Measurements from ENCODE around the gene RAP1GAP2. TPM values are rescaled to one million over a fixed set of nuclear protein-coding genes. Genes with fewer than 3 reads are reported as not detected.

Gene RAP1GAP2
- total RNA-seq, 1 donor from 2014 or later: 17.9 TPM

DNA sequence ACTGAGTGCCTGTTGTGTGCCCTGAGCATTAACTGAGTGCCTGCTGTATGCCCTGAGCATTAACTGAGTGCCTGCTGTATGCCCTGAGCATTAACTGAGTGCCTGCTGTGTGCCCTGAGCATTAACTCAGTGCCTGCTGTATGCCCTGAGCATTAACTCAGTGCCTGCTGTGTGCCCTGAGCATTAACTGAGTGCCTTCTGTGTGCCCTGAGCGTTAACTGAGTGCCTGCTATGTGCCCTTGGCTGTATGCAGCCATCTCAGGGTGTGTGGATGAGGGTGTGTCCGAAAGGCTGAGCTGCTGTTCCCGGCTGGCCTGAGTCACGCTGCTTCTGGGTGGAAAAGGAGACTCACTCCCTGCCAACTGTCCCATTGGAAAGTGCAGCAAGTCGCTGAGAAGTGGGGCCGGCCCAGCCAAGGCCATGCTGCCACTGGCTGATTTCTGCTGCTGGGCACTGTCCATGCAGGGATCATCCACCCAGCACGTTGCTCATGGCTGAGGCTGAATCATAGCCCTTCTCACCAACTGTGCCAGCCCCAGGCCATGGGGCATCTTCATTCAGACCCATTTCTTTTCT, 153.3 kb downstream of the RAP1GAP2 start:
- ATAC-seq: peak; percentile 95

DNA sequence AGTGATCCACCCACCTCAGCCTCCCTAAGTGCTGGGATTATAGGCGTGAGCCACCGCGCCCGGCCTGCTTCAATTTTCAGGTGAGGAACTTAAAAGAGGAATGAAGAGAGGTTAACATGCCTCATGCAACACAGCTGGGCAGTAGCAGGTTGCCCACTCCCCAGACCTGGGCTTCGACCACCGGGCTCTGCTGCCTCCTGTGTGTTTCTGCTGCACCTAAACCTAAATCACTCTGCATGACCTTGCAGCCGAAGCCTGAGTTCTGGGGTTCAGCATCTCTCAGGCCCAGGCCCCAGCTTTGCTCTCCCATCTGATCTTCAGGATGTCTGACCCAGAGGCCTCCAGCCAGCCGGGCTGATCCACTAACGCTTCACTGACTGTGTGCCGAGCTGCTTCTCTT, 154.6 kb downstream of the RAP1GAP2 start:
- ATAC-seq: no peak

DNA sequence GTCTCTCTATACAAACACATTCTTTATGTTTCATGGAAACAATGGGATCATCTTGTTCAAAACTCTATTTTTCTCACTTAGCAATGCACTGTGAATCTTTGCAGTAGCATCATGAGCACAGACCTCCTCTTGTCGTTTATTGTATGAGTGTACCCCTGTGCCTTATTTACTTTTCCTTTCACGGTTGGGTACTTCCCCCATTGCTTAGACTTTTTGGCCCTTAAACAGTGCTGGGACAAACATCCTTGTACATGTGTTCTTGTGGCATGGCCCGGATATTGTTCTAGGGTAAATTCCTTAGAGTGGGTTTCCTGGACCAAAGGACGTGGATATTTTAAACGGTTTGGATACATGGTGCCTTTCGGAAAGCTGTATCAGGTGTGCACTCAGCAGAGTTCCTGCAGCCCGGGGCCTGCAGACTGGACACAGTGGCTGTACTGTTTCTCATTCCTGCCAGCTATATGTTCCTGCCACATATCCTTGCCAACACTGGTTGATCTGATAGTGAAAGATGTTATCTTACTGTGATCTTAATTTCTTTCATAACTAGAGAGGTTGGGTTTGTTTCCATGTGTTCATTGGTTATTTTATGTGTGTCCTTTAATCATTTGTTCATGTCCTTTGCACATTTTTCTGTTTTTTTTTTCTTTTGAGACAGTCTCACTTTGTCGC, 156.1 kb downstream of the RAP1GAP2 start:
- no peak for ATAC-seq

DNA sequence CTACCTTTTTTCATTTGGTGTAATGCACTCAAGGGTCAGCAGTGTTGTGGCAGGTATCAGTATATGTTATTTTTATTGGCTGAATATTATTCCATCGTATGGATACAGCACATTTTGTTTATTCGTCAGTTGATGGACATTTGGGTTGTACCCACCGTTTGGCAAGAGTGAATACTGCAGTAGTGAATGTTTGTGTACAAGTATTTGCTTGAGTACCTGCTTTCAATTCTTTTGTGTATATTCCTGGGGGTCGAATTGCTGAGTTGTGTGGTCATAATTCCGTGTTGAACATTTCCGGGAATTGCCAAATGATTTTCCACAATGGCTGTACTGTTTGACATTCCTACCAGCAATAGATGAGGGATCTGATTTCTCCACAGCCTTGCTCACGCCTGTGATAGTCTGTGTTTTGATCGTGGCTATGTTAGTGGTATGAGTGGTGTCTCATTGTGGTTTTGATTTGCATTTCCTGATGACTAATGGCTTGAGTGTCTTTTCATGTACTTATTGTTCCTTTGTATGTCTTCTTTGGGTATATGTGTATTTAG, 158.7 kb downstream of the RAP1GAP2 start:
- ATAC-seq: peak; percentile 83

DNA sequence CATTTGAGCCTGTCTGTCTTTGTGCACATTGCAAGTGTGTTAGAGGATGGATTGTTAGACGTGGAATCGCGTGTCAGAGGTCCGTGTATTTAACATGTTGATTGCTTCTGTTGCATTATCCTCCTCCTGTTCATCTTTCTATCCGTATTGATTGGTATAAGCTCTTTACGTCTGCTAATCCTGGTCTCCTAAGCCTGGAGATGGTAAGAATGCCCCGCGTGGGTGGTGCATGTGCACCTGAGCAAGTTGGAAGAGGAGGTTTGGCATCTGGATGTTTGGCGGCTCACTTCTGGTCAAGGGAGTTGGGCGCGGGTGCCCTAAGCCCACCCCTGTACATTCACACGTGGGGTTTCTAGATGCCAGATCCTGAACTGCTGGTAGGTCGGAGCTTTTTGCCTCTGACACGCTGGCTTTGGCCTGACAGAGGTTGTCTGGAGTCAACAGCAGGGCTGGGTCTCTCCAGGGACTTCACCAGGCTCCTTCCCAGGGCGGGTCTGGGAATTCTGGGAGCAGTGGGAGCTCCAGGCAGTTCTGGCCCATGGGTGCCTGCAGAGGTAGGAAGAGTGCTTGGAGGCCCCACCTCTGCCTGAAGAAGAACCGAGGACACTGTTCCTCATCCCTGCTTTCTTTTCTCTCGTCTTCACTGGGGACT, 159.8 kb downstream of the RAP1GAP2 start:
- ATAC-seq: no peak

DNA sequence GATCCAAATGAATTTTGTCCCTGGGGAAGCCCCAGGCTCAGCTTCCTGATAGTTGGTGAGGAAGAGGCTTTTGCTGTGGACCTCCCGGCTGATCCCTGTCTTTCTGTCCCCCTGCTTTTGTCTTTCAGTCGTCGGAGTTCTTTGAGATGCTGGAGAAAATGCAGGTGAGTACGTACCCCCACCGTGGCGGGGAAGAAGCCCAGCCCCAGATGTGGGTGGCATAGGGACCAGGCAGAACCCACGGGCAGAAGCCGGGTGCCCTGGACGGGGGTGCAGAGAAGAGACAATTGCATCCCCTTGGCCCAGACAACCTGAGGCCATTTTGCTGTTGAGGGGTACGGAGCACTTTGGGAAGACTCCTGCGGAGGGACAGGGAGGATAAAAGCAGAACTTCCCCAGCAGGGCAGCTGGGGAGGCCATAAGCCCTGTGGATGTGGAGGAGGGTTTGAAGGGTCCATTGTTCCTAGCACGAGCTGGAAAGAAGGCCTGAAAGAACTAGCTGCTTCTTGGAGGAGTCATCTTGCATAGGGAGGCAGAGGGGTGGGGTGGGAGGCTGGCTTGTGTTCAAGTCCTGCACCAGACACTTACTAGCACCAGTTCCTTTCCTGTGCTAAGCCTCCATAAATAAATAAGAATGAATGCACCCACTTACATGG, 161.5 kb downstream of the RAP1GAP2 start:
- ATAC-seq: no peak

DNA sequence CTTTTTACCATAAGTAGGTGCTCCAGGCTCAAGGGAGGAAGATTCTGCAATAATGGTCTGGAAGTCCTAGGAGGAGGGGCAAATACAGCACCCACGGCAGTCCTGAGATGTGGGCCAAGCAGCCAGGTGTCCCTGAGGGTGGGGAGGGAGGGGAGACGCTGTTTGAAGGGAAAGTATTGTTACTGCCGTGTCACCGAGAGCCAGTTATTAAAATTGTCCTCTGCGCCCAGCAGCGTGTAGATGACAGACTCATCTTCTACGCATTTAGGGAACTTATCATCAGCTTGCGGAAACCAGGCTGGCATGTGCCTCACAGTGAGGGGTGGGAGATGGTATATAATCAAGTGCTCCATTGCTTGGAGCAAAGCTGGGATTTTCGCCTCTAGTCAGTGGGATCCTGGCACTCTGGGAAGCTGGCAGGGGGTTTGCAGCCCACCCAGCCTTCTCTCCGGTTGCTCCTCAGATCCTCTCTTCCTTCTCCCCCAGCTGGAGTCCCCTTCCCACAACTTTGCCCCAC, 162.5 kb downstream of the RAP1GAP2 start:
- ATAC-seq: no peak

DNA sequence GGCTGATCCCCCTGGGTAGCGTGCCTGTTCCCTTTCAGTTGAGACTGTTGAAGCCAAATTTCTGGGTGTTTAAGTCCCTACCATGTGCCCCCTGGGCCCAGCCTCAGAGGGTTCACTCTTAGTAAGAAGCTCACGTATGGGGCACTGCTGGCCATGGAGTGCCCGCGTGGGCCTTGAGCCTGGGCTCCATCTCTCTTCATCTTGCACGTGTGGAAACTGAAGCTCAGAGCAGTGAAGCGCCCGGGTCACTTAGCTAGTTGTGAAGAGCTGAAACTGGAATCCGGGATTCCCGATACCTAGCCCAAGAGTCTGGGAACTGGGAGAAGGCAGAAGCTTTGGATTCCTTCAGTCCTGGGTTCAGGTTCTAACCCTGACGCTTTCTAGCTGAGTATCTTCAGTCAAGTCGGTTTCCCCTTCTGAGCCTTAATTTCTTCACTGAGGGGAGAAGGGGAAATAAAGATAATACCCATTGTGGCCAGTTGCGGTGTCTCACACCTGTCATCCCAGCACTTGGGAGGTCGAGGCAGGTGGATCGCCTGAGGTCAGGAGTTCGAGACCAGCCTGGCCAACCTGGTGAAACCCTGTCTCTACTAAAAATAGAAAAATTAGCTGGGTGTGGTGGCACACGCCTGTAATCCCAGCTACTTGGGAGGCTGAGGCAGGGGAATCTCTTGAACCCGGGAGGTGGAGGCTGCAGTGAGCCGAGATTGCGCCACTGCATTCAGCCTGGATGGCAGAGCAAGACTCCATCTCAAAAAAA, 163.3 kb downstream of the RAP1GAP2 start:
- ATAC-seq: no peak

DNA sequence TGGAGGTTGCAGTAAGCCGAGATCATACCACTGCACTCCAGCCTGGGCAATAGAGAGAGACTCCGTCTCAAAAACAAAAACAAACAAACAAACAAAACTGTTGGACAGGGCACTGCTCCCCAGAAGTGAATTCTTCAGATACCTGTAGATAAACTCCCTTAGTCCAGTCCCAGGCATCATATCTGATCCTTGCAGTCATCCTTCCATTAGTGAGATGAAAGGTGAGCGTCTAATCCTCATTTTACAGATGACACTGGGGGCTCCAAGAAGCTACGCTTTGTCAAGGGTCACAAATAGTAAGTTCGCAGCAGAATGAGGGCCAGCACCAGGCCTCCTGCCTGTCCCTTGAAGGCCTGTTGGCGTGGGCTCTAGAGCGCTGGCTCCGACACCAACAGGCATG, 165.2 kb downstream of the RAP1GAP2 start:
- no peak for ATAC-seq

DNA sequence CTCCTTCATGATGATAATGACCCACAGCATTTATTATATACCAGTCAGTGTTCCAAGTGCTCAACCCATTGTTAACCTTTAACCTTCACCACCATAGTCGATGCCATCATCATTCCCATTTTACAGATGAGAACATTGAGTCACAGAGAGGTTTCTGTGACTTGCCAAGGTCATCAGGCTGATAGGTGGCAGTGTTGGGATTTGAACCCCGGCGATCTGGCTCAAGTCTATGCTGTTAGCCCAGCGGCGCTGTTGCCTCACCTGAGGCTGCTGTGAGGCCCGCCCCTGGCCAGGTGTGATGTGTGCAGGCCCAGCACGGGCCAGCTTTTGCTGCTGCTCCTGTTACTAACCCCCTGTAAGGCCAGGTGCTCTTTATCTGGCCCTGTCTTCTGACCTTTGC, 166.0 kb downstream of the RAP1GAP2 start:
- ATAC-seq: no peak

DNA sequence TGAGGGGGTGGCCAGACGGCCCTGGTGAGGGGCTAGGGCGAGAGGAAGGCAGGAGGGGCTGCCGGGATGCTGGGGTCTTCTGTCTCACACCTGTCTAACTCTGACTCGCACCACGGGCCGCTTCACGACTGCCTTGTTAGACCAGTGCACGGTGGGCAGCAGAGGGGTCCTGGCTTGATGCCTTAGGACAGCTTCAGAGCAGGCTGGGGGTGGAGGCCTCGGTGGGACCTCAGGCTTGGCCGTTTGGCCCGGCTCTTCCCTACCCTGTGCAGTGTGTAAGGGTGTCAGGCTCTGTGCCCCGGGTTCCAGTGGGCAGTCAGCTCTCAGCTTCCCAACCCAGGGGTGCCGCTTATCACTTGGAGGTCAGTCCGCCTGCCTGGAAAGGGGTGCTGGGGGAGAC, 166.5 kb downstream of the RAP1GAP2 start:
- ATAC-seq: no peak

DNA sequence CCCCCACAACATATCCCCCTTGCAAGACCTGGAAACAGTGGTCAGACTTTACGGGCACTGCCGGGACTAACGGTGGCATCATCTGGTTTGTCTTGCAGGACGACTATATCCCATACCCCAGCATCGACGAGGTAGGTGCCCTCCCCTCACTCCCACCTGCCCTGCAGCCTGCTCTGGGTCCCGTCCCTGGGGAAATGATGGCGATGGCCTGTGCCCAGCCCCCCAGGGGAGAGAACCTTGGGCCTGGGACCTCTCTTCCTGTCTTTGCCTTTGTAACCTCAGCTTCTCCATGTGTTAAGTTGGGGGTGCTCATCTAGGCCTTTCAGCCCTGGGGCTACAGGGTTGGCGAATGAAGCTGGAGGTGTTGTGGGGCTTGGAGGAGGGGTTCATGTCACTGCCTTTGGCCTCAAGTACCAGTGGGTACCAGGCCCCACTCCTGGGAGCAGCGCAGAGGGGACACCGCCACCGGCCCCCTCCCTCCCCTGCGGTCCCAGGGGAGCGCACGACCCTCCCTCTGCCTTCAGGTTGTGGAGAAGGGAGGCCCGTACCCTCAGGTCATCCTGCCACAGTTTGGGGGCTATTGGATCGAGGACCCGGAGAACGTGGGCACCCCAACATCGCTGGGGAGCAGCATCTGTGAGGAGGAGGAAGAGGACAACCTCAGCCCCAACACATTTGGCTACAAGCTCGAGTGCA, 167.2 kb downstream of the RAP1GAP2 start:
- no peak for ATAC-seq

DNA sequence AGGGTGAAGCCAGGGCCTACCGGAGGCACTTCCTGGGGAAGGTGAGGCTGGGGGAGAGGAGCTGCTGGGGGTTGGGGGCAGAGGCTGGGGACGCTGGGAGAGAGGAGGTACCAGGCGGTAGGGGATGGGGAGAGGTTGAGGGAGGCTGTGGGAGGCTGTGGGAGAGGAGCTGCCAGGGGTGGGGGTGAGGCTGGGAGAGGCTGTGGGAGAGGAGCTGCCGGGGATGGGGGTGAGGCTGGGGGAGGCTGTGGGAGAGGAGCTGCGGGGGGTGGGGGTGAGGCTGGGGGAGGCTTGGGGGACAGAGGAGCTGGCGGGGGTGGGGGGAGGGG, 167.8 kb downstream of the RAP1GAP2 start:
- ATAC-seq: no peak

DNA sequence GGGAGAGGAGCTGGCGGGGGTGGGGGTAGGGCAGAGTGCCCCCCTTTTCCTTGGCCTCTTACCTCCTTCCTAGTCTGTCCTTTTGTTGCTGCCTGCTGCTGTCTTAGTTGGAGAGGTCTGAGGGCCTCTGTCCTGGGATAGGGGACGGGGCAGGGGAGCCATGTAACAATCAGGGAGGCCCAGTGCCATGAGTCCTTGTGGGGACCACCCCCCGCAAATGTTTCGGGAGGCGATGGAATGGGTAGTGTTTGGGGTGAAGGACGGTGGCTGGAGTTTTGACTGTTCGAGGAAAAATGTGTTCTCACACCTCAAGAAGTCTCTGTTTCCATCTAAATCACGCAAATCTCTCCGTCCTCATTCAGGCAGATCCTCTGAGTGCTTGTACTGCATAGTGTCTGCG, 168.1 kb downstream of the RAP1GAP2 start:
- ATAC-seq: no peak

DNA sequence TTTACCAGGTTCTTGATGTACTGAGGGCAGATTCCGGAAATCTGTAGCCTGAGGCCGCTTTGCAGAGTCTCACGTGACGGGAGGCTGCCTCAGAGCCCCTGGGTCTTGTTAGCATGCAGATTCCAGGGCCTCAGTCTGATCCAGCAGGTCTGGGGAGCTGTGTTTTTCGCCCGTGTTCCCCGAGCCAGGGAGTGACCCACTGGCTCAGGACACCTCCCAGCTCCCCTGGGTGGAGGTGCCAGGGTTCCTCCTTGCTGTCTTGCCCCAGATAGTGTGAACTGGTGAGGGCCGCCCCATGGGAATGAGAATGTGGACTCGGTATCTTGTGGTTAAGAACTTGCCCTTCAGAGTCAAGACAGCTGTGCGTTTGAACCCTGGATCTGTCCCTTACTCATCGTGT, 168.6 kb downstream of the RAP1GAP2 start:
- ATAC-seq: no peak

DNA sequence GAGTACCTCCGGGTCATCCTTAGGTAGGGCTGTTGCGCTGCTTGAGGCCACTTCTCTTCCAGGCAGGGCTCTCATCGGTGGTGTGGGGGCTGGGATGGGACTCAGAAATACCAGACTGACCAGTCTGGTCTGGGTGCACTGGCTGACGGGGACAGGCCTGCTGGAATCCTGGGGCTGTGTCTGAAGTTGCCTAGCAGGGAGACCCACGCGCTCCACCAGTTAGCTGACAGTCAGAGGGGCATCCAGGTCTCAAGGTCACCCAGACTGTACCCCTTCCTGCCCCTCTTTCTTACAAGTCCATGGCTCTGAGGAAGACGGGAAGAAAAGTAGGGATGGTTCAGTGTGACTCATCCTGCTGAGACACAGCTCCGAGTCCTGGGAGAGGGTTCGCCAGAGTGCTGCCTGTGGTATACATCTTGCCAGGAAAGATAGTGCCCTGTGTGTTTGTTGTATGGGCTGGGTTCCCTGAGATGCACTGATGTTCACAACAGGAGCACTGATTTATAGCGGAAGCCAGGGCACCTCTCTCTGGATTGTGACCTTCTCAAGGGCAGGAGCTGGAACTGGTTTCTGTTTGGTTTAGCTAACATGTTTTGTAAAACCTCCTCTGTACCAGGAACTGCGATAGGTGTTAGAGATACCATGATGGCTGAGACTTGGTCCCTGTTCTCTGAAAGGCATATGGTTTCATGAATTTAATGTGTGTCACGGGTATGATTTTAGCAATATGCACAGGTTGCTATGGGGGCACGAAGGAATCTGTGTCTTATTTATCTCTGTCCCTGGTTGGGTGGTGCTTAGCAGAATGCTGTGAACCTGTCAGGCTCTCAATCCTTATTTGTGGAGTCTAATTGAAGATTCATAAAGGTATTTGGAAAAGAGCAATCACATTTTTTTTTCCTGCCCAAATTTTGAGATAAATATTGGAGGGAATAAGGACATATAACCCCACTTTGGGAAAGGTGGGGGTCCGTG, 169.7 kb downstream of the RAP1GAP2 start:
- peak; percentile 86 for ATAC-seq

DNA sequence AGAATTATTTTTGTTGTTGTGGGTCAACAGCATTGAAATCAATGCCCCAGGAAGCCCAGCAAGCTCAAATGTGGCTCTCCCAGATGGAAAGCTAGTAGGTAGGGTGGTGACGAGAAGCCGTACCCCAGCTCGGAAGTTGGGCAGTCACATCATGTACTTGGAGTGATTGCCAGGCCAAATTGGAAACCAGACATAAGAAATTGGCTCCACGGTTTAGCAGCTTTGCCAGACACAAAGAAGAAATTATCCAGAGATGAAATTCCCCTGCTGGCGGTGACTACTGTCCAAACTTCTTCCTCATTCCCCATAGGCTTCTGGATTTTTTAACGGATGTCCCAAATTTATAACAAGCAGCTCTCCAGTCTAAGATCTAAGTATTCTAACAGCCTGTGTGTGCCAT, 171.3 kb downstream of the RAP1GAP2 start:
- ATAC-seq: no peak

DNA sequence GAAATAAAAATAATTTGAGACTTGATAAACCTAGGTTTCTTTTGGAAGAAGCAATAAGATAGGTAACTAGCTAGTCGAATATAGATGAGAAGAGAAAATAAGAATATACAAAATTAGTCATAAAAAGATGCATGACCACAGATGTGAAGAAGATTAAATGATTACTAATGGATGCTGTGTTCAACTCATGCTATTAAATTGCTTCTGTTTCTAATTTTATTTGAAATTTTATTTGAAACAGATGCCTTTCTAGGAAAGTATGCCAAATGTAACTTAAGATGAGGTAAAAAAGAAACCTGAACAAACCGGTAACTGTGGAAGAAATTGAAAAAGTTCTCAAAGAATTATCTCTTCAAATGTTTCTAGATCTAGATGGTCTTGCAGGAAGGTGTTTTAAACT, 175.6 kb downstream of the RAP1GAP2 start:
- no peak for ATAC-seq

DNA sequence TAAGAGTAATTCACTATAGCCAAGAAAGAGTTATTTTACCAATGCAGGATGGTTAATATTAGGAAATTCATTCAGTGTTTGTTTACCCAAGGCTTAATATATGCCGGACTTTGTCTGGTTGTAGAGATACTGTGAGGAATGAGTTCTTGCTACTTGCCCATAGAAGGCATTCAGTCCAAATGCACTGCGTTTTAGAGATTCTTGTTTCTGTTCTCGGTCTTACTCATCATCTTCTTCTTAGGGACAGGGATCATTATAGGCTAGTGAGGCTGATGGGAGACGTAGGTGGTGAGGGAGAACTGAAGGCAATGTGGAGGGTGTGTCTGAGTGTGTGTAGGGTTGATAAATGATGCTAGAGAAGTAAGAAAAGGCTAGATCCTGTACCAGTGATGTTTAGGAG, 176.5 kb downstream of the RAP1GAP2 start:
- peak; percentile 16 for ATAC-seq

DNA sequence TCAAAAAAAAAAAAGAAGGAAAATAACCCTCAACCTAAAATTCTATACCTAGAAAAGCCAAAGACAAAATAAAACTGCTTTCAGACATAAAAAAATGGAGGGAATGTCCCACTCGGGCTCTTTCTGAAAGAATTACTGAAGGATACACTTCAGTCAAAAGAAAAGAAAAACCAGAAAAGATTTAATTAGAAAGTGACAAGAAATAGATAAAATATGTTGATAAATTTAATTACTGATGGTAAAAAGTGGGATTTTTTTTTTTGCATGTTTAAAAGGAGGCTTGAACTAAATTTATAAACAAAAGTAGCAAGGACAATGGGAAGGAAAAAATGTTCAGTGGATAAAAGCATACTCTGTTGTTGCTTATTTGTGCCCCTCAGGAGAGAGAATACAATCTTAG, 178.1 kb downstream of the RAP1GAP2 start:
- no peak for ATAC-seq
